ENCODE data around the gene CTSW.

CTSW gene

DNA sequence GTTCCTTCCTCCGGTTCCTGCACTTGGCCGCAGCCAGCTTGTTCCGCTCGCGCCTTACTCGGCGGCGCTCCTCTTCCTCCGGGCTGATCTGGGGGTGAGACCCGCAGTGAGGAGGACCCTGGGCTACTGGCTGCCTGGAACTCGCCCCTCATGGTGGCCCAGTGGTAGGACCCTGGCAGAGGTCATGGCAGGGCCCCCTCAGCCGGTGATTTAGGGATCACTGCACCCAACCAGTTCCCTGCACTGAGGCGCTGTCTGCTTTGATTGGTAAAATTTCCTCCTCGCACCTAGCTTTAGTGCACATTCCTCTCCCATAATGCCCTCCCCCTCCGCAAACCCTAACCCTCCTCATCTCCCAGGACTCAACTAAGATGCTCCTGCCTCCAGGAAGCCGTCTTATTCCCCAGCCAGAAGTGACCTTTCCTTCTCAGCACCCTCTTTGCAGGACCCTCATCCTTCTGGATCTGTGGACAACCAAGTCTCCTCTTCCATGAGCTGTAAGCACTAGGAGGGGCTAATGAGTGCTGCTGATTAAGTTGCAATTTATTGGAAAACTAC lies 14.5 kb downstream of the CTSW start:
- TF ChIP-seq GATA2 (IDR thresholded peaks at IDR 0.05; ENCODE audit: low read depth, low read length), result no peak
- TF ChIP-seq GATA3 (IDR thresholded peaks at IDR 0.05; ENCODE audit: low read depth, low read length), result no peak

- no peak for TF ChIP-seq GATA2 (IDR thresholded peaks at IDR 0.05; ENCODE audit: low read depth, low read length)
- no peak for TF ChIP-seq GATA3 (IDR thresholded peaks at IDR 0.05; ENCODE audit: low read depth, low read length)
Observed at GRCh38 chr11:65895482-65895981, 15.9 kb downstream of the CTSW start.

GRCh38 chr11:65896034-65896999 lies 16.7 kb downstream of the CTSW start:
- TF ChIP-seq GATA3 (IDR thresholded peaks at IDR 0.05; ENCODE audit: low read depth, low read length) (no peak), GATA2 (IDR thresholded peaks at IDR 0.05; ENCODE audit: low read depth, low read length) (no peak)

- TF ChIP-seq GATA2 (IDR thresholded peaks at IDR 0.05; ENCODE audit: low read depth, low read length) (no peak), GATA3 (IDR thresholded peaks at IDR 0.05; ENCODE audit: low read depth, low read length) (no peak)
Observed at GRCh38 chr11:65897020-65897471, 17.4 kb downstream of the CTSW start.

- TF ChIP-seq GATA2 (IDR thresholded peaks at IDR 0.05; ENCODE audit: low read depth, low read length), result no peak
- TF ChIP-seq GATA3 (IDR thresholded peaks at IDR 0.05; ENCODE audit: low read depth, low read length), result no peak
Observed at GRCh38 chr11:65898656-65899355, 19.2 kb downstream of the CTSW start.

GRCh38 chr11:65899356-65900124 lies 19.9 kb downstream of the CTSW start:
- TF ChIP-seq GATA2 (IDR thresholded peaks at IDR 0.05; ENCODE audit: low read depth, low read length), result no peak
- TF ChIP-seq GATA3 (IDR thresholded peaks at IDR 0.05; ENCODE audit: low read depth, low read length), result no peak

DNA sequence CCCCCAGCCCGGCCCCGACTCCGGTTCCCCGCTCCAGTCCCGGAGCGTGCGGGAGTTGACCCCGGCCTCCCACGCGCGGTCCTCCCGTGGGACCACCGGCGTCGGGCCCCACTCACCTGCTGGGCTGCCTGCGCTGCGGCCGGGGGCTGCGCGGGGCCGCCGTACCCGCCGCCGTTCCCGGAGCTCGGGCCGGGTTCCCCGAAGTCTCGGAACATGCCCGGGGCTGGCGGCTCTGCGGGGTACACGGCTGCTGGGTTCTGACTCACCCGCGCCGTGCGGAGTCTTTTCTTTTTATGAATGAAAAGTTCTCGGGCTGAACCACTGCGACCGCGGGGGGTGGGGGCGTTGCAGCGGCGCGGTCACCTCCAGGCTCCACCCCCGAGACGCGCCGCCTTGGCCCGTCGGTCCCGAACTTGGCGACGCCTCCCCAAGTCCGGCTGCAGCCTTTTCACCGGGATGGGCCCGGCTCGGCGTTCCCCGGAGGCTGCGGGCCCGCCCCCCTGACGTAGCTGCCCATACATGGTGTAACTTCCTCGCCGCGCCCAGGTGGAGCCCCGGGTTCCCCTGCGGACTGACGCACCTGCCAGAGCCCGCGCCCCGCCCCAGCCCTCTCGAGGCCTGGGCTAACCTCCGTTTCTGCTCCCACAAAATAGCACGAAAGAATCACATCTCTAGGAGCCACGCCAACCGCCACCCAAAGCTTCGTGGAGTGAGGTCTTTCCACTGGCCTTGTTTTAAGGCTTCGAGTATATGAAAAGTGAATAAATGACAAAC lies 20.7 kb downstream of the CTSW start, which contains the start of gene FOSL1:
Gene FOSL1 (minus strand): TSS at position 264 of the 774 bp plus-strand sequence. CDS start 49 bp downstream, at position 215.
- TF ChIP-seq GATA2 (IDR thresholded peaks at IDR 0.05; ENCODE audit: low read depth, low read length) (no peak), GATA3 (IDR thresholded peaks at IDR 0.05; ENCODE audit: low read depth, low read length) (no peak)

DNA sequence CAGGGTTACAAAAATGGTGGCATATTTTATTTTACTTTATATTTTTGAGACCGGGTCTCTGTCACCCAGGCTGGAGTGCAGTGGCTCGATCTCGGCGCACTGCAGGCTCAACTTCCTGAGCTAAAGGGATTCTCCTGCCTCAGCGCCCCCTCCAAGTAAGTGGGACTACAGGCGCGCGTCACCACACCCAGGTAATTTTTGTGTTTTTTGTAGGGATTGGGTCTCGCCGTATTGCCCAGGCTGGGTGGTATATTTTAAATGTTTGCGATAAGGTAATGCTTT lies 21.2 kb downstream of the CTSW start:
- TF ChIP-seq GATA2 (IDR thresholded peaks at IDR 0.05; ENCODE audit: low read depth, low read length) (no peak), GATA3 (IDR thresholded peaks at IDR 0.05; ENCODE audit: low read depth, low read length) (no peak)

- TF ChIP-seq GATA2 (IDR thresholded peaks at IDR 0.05; ENCODE audit: low read depth, low read length) (no peak), GATA3 (IDR thresholded peaks at IDR 0.05; ENCODE audit: low read depth, low read length) (no peak)
Observed at GRCh38 chr11:65903068-65903481, 23.4 kb downstream of the CTSW start.

DNA sequence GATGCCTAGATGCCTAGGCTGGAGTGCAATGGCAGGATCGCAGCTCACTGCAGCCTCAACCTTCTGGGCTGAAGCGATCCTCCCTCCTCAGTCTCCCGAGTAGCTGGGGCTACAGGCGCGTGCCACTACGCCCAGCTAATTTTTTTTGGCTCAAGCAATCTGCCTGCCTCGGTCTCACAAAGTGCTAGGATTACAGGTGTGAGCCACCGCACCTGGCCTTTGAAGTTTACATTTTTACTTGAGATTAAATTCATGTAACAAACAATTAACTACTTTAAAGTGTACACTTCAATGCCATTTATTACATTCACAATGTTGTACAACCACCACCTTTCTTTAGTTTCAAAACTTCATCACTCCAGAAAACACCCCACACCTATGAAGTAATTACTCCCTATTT lies 24.1 kb downstream of the CTSW start:
- no peak for TF ChIP-seq GATA3 (IDR thresholded peaks at IDR 0.05; ENCODE audit: low read depth, low read length)
- no peak for TF ChIP-seq GATA2 (IDR thresholded peaks at IDR 0.05; ENCODE audit: low read depth, low read length)

DNA sequence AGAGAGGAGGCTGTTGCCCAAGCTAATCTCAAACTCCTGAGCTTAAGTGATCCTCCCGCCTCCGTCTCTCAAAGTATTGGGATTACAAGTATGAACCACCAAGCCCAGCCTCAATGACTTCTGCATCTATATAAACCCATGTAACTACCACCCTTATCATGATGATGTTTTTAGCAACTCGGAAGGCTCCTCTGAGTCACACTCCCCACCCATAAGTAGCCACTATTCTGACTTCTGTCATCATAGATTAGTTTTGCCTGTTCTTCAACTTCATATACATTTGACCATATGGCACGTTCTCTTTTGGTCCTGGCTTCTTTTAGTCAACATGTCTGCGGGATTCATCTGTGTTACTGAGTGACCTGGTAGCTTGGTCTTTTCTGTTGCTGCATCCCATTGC lies 27.0 kb downstream of the CTSW start:
- TF ChIP-seq GATA2 (IDR thresholded peaks at IDR 0.05; ENCODE audit: low read depth, low read length) (no peak), GATA3 (IDR thresholded peaks at IDR 0.05; ENCODE audit: low read depth, low read length) (no peak)

DNA sequence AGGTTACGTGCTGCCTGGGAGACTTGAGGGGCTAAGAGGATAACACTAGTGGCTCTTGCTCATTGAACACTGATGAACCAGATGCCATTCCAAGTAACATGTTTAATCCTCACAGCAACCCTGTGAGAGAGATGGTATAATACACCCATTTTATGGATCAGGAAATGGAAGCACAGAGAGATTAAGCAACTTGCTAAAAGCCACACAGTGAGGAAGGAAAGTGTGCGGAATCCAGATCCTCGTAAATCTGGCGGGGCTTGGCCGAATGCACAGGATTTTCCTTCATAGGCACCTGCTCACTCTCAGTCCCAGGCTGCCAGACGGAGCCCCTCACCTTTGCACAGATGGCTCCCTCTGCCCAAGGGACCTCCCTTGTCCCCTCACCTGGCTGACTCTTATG lies 28.2 kb downstream of the CTSW start:
- TF ChIP-seq GATA2 (IDR thresholded peaks at IDR 0.05; ENCODE audit: low read depth, low read length) (no peak), GATA3 (IDR thresholded peaks at IDR 0.05; ENCODE audit: low read depth, low read length) (no peak)

Data from SH-SY5Y (cell line).